Left ventricle myocardium superior (tissue), 1 donor: Measurements from ENCODE around the gene COL8A1. TPM values are rescaled to one million over a fixed set of nuclear protein-coding genes. Genes with fewer than 3 reads are reported as not detected.

Source experiments
- ATAC-seq: fragments of 200-7000 bp; cut with Tn5 transposase; one replicate; pipeline ENCODE4 v1.9.1; 2020; ENCODE audit warnings: mild to moderate bottlenecking, moderate library complexity
- DNase-seq: peaks from one replicate; pipeline ENCODE4 v3.0.0-alpha.2; 2020
- intact Hi-C: fragments of 100-400 bp; cut with micrococcal nuclease; formaldehyde crosslinking; loops from one replicate; pipeline ENCODE4 v1.11.0; 2022
- total RNA-seq: library from RNA; stranded (reverse); fragmentation: NEBNext Ultra II Directional; extraction: Animal tissue kit (Norgen Biotek cat#: 25700); gene quantifications from one replicate; pipeline ENCODE4 v1.2.1, GENCODE V29; 2021
- donor health status: DM: no; HTN: yes; CAD: no; lungs with severe emphysema.

The COL8A1 gene
- total RNA-seq, 1 donor from 2014 or later, result 12.0 TPM

DNA sequence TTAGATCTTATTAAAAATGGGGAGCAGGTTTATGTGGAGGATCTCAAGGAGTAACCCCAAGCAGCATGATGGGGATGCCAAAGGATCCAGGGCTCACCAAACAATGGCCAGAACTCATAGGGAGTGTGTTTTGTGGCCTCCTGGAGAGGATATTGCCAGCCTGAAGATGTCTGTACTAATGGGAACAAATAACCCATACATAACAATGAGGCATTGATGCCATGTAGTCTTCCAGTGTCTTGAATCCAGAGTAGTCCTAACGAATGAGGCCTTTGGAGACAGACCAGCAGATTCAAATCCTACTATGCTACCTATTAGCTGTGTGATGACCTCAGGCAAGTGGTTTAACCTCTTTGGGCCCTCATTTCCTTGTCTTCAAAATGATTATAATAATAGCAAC, 134.3 kb downstream of the COL8A1 start:
- no peak for ATAC-seq
- no peak for DNase-seq
- intact Hi-C loops, result no loop called here

GRCh38 chr3:99774467-99774866, 136.1 kb downstream of the COL8A1 start:
- ATAC-seq (no peak), DNase-seq (no peak)
- intact Hi-C loops, result no loop called here

DNA sequence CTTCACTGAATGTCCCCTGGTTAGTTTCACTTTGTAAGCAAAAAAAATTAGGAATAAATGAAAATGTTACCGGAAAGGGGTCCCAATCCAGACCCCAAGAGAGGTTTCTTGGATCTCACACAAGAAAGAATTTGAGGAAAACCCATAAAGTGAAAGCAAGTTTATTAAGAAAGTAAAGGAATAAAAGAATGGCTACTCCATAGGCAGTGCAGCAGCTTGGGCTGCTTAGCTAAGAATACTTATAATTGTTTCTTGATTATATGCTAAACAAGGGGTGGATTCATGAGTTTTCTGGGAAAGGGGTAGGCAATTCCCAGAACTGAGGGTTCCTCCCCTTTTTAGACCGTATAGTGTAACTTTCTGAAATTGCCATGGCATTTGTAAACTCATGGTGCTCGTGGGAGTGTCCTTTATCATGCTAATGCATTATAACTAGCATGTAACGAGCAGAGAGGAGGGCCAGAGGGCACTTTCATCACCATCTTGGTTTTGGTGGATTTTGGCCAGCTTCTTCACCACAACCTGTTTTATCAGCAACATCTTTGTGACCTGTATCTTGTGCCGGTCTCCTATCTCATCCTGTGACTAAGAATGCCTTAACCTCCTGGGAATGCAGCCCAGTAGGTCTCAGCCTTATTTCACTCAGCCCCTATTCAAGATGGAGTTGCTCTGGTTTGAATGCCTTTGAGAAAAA, 138.3 kb downstream of the COL8A1 start:
- DNase-seq (no peak), ATAC-seq (no peak)
- intact Hi-C loops, result no loop called here

- DNase-seq (no peak), ATAC-seq (no peak)
- intact Hi-C loops, result no loop called here
These were observed 138.8 kb downstream of the COL8A1 start for GRCh38 chr3:99777210-99777549.

- DNase-seq (no peak), ATAC-seq (no peak)
- intact Hi-C loops, result no loop called here
These were observed 139.3 kb downstream of the COL8A1 start for GRCh38 chr3:99777708-99778107.

- ATAC-seq (no peak), DNase-seq (no peak)
- intact Hi-C loops, result no loop called here
These were observed 142.4 kb downstream of the COL8A1 start for GRCh38 chr3:99780749-99781148.

- intact Hi-C loops, result no loop called here
- no peak for DNase-seq
- ATAC-seq, result no peak
These were observed 143.4 kb downstream of the COL8A1 start for GRCh38 chr3:99781761-99782160.

DNA sequence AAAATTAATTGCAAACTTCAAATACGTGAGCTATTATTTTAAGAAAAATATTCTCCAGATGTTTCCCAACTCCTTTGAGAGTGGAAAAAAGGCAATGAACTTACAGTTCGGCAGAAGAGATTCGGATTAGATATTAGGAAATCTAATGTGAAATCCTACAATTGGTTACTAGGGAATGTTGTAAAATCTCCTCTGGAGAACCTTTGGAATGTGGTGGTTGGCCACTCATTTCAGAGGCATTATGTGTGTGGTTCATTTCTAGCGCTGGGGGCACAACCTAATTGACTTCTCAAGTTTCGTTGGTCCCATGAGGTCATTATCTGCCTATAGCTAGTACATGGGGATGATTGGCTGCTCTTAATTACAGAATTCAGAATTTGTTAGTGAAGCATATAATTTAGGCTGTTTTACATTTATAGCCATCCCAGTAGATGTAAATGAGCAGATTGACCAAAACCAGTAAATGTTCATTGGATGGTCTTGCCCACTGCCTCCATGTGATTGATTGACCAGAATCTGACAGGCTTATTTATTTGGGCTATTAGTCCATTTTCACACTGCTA, 144.7 kb downstream of the COL8A1 start:
- ATAC-seq, result no peak
- intact Hi-C loops, result no loop called here

DNA sequence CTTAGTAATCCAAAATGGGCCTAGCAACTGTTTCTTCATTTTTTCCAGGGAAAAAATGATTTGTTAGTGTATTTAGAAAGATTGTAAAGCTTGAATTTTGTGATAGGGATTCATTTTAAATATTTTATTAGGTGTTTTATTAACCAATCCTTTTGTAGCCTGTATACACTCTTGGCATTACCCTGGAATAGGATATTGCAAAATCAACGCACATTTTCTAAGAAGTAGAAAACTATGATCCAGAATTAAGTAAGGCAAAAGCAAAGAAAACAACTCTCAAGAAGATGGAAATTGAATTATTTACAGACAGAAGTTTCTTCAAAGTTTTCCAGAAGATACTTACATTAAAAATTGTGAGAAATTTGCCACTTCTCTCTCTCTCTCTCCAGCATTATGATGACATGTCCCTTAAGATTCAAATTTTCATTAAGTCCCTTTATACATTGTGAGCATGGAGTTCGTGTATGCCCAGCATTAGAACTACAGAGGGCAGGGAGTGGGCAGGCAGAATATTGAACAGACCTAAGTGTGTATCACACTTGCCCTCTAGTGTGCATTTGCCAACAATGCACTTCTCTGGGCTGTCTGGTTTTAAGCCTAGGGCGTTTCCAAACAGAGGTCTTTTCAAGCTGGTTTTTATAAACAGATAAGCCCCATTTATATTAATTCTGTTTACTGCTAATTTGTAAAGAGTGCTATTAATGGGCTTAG, 150.8 kb downstream of the COL8A1 start:
- intact Hi-C loops, result no loop called here
- peak; percentile 93 for ATAC-seq
- no peak for DNase-seq

More for the DNA sequence above, 144.7 kb downstream of the COL8A1 start:
- no peak for DNase-seq

DNA sequence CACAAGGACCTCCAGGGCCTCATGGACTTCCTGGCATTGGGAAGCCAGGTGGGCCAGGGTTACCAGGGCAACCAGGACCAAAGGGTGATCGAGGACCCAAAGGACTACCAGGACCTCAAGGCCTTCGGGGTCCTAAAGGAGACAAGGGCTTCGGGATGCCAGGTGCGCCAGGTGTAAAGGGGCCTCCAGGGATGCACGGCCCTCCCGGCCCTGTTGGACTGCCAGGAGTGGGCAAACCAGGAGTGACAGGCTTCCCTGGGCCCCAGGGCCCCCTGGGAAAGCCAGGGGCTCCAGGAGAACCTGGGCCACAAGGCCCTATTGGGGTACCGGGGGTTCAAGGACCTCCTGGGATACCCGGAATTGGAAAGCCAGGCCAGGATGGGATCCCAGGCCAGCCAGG, 156.1 kb downstream of the COL8A1 start:
- ATAC-seq (no peak), DNase-seq (no peak)
- intact Hi-C loops, result no loop called here

- ATAC-seq, result no peak
- no peak for DNase-seq
- intact Hi-C loops, result no loop called here
These were observed 157.2 kb downstream of the COL8A1 start for GRCh38 chr3:99795573-99795972.

- ATAC-seq, result no peak
- no peak for DNase-seq
- intact Hi-C loops, result no loop called here
These were observed 161.0 kb downstream of the COL8A1 start for GRCh38 chr3:99799422-99799821.

GRCh38 chr3:99803297-99803696, 164.9 kb downstream of the COL8A1 start:
- no peak for DNase-seq
- no peak for ATAC-seq
- intact Hi-C loops, result no loop called here

- intact Hi-C loops, result no loop called here
- DNase-seq, result no peak
- no peak for ATAC-seq
These were observed 166.8 kb downstream of the COL8A1 start for GRCh38 chr3:99805160-99805559.

GRCh38 chr3:99808163-99808794, 169.9 kb downstream of the COL8A1 start:
- intact Hi-C loops, result no loop called here
- DNase-seq (no peak), ATAC-seq (peak; percentile 47)

GRCh38 chr3:99809565-99809964, 171.2 kb downstream of the COL8A1 start:
- intact Hi-C loops, result no loop called here
- ATAC-seq, result peak; percentile 72
- no peak for DNase-seq

DNA sequence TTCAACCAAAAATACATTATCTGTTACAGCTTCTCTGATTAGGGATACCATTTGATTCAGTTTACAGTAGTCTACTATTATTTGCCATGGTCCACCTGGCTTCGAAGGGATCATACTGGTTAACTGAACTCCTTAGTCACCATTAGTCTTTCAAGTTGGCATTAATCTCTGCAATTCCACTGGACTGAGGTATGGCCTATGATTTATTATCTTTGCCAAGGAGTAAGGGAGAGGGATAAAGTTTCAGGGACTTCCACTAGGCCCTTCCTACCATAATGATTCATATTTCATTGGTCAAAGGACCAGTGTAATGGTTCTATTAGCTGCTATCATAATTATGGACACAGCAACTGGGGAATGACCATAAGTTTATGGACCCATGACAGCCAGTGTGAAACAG, 172.0 kb downstream of the COL8A1 start:
- DNase-seq (no peak), ATAC-seq (no peak)
- intact Hi-C loops, result no loop called here

GRCh38 chr3:99817047-99817436, 178.6 kb downstream of the COL8A1 start:
- DNase-seq, result no peak
- intact Hi-C loops, result no loop called here
- peak; percentile 13 for ATAC-seq

DNA sequence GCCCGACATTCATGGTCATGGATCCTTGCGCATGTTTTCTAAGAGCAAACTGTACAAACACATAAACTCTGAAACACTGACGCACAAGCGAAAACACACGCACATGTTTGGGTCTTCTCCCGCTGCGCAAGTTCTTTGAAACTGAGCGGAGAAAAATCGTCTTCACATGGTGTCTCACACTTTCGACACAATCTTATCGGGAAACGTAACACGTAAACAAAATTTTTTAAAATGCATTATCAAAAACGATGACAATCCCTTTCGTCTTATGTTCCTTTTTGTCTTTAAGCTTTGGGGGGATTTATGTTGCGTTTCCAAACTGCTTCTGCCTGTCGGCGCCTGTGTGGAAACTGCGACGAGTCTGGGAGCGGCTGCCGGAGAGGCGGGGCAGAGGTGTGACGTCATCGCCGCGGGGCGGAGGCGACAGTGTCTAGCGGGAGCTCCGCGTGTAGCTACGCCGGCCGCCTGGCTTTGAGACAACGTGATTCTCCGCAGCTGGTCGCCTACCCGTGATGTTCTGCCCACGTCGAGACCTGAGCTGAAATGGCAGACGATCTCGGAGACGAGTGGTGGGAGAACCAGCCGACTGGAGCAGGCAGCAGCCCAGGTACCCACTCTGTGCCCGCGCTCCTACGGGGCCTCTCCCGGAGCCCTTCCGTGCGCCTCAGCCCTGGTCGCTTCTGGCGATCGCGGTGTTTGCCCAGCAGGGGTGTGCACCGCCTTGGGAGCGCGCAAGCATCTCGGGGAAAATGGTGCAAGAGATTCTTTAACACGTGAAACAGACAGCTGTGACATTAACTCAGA, 179.2 kb downstream of the COL8A1 start, which contains the start of gene CMSS1:
Gene CMSS1 (plus strand): TSS at position 426 of the 804 bp plus-strand sequence.
- DNase-seq (peak; percentile 97), ATAC-seq (peak; percentile 98)
- intact Hi-C loops, result no loop called here
